NCI-H345 treated with DMSO at 0.1 percent for 48 hours (cell line): Measurements from ENCODE around the gene ANKRD53.

Source experiments
- DNase-seq: peaks from one replicate; lab custom pipeline; 2025; ENCODE audit not compliant: unreplicated experiment; lab: John Stamatoyannopoulos, UW

The ANKRD53 gene, protein sequence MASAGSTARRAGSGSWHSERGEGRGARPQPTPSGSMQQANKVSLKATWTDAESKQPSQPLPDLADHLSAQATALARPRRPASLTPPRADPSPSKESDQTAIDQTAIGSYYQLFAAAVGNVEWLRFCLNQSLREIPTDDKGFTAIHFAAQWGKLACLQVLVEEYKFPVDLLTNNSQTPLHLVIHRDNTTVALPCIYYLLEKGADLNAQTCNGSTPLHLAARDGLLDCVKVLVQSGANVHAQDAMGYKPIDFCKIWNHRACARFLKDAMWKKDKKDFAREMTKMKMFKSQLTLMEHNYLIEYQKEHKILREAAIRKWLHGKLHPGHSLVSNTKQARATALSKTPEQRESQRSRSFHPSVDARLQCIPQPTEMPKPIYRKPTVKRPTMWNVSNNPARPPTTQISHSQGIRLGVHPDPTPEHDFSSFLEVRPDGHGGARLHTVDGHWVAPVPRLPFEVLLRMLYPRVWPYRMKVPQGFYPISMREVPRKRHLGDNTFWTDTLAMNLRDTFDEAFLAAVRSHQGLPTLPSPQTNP

DNA sequence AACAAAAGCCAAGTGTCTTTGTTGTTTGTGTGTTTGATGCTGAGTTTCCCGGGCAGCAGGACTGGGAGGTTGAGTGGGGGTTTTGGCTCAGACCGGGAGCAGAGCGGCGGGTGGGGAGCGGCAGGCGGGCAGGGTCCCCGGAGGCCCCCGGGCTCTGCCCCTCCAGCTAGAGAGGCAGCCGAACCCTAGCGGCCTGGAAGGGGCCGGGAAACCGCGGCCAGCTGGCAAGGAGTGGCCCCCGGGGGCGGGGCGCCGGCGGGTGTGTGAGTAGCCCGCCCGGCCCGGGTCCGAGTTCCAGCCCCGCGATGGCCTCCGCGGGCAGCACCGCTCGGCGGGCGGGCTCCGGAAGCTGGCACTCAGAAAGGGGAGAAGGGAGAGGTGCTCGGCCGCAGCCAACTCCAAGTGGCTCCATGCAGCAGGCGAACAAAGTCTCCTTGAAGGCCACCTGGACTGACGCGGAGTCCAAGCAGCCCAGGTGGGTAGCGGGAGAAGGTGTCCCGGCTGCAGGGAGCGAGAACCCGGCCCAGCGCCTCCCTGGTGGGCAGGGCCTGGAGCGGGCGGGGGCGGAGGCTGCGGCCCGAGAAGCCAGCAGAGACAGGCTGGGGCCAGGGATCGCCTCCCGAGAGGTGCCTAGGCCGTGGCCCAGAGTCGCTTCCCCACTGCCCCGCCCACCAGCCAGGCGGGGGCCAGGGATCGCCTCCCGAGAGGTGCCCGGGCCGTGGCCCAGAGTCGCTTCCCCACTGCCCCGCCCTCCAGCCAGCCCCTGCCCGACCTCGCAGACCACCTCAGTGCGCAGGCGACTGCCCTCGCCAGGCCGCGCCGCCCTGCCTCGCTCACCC, at the start of gene ANKRD53:
Gene ANKRD53, plus strand, starts transcription at position 290 of the 839 bp plus-strand sequence. Its CDS starts 16 bp downstream, at position 306.
- DNase-seq = peak; percentile 13

GRCh38 chr2:70930371-70931329, 47.8 kb upstream of the ANKRD53 start:
- DNase-seq = no peak

GRCh38 chr2:70931376-70932000, 46.9 kb upstream of the ANKRD53 start:
- DNase-seq = no peak

DNA sequence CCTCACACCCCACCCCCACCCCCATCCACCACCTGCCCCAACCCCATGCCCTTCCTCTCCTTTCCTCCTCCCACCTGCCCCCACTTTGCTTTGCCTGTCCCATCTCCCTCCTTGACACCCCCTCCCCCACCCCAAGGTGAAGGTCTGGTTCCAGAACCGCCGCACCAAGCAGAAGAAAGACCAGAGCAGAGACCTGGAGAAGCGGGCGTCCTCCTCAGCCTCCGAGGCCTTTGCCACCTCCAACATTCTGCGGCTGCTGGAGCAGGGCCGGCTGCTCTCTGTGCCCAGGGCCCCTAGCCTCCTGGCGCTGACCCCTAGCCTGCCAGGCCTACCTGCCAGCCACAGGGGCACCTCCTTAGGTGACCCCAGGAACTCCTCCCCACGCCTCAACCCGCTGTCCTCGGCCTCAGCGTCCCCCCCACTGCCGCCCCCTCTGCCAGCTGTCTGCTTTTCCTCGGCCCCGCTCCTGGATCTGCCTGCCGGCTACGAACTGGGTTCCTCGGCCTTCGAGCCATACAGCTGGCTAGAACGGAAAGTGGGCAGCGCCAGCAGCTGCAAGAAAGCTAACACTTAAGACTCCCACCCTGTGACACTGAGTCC, 45.7 kb upstream of the ANKRD53 start:
- DNase-seq = no peak

DNA sequence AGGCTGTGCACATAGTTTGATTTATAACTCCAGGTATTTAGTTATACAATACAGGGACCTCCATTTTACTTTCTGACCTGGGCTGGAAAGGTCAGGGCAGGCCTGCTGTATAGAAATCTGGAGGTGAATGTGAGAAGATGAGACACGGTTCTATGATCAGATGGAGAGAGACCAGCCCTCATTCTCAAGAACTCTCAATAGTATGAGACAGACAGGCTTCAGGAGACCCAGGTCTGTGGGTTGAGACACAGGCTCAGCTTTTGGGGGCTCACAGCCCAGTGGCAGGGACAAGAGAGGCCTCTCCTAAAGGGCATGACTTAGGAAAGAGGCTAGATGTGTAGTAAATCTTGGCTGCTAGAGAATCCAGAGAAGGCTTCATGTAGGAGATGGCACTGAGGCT, 43.4 kb upstream of the ANKRD53 start:
- no peak for DNase-seq

DNA sequence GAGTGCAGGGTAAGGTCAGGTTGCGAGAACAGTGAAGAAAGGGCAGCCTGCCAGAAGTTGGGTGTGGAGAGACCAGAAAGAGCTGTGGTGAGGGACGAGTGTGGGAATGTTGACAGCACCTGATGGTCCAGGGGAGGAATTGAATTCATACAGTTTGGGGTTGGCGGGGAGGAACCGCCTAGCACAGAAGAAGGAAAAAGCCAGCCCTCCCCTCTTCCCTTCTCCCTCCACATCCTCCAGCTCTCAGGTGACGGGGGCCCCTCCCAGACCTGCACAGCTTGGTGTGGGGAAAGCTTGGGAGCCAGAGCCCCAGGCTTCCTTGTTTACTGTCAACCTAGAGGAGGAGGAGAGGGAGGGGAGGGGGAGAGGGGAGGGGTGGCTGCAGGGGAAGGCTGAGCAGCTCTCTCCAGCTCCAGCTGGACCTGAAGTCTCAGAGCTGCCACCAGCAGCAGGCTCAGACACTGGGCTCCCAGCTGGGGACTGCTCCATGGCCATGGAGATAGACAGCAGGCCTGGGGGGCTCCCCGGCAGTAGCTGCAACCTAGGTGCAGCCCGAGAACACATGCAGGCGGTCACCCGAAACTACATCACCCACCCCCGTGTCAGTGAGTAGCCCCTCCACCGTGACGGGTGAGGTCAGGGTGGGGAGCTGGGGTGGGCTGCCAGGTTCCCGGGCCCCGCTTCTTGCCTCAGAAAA, 42.8 kb upstream of the ANKRD53 start, which contains the start of gene ATP6V1B1:
Gene ATP6V1B1, plus strand, starts transcription at position 433 of the 697 bp plus-strand sequence. Its CDS starts 55 bp downstream, at position 488.
- DNase-seq = peak; percentile 22

DNA sequence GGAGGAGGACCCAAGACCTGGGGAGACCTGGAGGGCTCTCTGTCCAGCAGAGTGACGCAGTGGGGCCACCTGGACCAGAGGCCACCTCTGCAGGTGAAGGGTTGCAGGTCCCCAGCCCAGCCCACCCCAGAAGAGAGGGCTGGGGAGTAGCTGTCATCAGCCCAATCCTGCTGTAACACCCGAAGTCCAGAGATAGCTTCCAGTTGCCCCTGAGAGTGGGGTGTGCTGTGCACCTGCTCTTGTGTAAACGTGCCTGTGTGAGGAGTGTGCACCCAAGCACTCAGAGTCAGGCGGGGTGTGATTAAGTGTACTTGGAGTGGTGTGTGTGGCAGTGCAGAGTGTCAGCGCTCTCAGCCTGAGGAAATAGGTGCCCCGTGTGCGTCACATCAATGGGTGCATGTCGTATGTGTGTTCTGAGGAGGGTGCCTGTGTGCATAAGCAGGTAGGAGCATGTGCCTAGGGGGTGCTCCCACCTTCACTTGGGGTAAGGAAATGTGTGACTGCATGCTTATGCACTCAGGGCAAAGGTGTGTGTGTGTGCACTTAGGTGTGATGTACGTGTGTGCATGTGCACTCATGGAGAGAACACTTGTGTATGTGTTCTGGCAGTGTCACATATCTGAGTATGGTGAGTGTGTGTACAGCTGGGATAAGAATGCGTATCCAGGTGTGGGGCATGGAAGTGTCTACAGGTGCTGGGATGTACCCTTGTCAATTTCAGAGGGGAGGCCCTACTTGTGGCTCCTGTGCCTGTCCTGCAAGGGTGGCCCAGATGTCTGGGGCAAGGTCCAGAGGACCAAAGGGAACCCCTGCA, 42.1 kb upstream of the ANKRD53 start:
- no peak for DNase-seq

DNA sequence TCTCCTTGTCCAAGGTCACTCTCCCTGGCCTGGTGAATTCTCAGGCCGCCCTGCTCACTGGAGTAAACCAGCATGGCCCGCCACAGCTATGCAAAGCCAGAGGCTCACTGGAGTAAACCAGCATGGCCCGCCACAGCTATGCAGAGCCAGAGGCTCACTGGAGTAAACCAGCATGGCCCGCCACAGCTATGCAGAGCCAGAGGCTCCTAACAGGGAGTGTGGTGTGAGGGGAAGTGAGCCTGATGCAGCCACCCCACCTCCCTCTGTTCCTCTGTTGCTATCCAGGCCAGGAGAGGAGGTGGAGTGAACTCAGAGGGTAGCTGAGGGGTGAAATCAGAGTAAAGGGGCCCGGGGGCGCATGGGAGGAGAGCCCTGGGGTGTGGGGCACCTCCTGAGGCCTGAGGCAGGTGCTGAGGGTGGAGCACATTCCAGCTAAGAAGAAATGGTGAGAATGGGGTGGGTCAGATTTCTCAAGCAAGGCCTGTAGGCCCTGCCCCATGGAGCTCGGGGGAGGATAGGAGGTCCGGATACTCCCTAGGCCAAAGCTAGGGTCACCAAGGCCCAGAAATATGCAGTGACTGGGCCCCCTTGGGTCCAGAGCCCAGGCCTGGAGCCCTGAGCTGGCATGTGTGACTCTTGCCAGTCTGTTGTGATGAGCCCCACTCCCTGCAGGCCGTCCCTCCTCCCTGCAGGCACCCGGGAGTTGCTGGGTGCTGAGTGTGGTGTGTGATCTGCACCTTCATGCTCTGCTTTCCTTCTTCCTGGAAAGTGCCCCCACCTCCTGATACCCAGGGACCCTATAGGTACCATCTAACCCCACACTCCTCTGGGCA, 41.2 kb upstream of the ANKRD53 start:
- DNase-seq = no peak

DNA sequence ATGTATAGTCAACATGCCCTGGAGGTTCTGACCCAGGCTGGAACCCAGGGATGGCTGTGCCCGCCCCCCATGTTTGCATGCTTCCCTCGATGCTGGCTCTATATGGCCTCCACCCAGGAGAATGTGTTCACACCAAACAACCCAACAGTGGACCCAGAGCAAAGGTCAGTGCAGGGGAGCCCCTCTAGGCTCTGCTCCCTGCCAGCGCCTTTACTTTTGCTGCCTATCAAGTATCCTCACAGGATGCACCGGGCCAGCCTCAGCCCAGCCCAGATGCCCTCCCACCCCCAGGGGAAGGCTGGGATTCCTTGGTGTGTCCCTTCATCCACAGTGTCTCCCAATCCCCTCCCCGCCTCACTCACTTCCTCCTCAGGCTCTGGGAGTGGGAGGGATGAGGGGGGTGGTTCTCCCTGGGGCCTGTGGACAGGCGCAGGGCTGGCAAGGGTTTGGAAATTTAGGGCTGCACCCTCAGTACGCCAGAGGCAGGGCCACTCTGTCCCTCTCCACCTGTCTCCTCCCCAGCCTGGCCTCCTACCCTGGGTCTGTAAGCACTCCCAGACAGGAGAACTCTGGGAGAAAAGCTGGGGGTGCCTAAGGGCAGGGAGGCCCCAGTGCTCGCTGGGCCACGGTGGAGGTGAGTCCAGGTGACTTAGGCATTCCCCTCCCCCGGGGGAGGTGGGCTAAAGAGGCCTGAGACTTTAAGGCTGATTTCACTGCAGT, 40.4 kb upstream of the ANKRD53 start:
- DNase-seq = no peak

DNA sequence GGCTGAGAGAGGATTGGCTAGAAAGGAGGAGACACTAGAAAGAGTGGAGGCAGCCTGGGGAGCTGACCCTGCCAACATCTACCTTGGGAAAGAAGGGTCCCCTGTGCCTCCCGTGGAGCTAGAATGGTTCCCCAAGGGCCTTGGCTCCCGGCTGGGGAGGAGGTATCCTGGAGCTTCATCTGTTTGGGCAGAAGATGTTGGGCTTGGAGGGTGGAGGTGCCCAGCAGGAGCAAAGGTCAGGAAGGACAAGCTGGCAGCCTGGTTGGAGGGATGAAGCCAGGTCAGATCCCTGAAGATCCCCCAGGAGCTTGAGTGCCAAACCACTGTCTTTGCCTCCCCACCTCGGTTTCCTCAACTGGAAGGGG, 39.9 kb upstream of the ANKRD53 start:
- DNase-seq = no peak

DNA sequence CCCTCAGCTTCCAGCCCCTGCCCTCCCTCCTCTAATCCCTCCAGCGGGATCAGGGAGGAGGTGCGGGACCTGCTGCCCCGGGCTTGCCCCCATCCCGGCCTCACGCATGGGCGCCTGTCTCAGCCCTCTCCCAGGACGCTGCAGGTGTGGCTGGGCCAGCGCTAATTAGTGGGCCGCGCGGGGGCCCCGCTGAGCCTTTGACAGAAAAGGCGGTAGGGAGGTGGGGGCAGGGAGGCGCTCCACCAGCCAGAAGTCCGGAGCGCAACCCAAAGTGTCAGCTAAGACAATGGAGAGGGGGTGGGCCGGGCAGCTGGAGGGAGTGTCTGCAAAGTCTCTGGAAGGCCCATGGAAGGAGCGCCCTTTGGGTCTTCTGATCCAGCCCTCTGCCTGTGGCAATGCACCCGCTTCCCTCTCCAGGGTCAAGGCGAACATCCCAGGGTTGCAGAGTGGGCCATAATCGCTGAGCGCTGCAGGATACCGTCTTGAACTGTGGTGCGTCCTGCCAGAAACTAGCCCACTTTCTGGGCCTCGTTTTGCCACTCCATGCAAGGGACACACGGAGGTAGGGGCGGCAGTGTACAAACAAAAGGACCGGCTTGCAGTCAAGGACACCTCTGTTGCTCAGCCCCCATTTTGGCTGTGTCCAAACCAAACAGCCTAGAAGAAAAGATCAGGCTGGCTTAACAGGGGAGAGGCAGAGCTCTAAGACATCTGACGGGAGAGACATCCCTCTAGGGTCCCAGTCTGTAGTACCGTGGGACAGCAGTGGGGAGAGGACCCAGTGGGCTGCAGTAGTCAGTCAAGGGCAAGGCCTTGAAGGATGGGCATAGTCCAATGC, 39.2 kb upstream of the ANKRD53 start:
- DNase-seq = no peak

DNA sequence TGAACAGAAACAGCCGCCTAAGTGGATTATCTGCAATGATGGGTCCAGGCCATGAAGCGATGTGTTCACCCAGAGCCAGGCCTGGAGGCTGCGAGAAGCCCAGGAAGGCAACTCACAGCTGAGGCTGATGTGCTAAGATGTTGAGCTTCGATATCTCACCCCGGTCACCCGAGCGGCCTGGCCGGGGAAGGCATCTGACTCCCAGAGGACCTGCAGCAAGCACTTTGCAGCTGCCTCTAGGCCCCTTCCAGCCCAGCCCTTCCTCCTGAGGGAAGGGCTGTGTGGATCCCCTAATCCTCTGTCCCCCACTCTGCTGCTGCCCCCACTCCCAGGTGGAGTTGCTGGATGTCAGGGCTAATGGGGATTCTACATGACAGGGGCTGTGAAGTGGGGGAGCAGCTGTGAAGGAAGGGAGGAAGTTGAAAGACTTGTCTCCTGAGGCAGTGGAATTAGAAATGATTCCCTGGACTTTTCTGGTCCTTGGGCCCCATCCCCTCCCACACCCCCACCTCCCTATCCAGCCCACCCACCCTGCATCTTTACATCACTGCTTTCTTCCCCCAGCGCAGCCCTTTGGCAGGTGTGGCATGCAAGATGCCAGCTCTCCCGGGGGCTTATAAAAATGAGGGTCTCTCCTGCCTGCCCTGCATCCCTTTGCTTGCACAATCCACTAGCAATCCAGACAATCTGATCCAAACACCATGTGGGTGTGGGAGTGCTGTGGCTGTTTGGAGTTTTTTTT, 38.4 kb upstream of the ANKRD53 start:
- no peak for DNase-seq

DNA sequence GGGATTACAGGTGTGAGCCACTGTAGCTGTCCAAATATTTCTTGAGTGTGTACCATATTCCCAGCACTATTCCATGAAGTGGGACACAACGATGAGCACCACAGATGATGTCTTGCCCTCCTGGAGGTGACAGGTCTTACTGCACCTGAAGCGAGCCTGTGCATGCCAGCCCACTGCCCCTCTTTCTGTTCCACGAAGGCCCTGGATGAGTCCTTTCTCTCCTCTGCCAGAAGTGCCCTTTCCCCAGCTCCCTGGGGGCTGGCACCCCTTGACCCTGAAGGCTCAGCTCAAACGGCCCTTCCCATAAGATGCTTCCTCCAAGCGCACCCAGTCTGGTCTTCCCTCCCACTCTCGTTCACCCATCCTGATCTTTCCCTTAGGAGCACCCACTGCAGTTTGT, 37.2 kb upstream of the ANKRD53 start:
- DNase-seq = no peak

GRCh38 chr2:70941701-70942100, 36.7 kb upstream of the ANKRD53 start:
- no peak for DNase-seq
